Measurements from ENCODE around the gene MGAT5.

- TF ChIP-seq CTCF (conservative IDR thresholded peaks at IDR 0.05; ENCODE audit: low read length) (no peak), EZH2phosphoT487 (IDR thresholded peaks at IDR 0.05; ENCODE audit: borderline replicate concordance, low read depth, low read length) (no peak)
Measured at GRCh38 chr2:134347756-134348155, 93.9 kb downstream of the MGAT5 start.
